Measurements from ENCODE around the gene GTPBP6.

GTPBP6 gene, protein sequence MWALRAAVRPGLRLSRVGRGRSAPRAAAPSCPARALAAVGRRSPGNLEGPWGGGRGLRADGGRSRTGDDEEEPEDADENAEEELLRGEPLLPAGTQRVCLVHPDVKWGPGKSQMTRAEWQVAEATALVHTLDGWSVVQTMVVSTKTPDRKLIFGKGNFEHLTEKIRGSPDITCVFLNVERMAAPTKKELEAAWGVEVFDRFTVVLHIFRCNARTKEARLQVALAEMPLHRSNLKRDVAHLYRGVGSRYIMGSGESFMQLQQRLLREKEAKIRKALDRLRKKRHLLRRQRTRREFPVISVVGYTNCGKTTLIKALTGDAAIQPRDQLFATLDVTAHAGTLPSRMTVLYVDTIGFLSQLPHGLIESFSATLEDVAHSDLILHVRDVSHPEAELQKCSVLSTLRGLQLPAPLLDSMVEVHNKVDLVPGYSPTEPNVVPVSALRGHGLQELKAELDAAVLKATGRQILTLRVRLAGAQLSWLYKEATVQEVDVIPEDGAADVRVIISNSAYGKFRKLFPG

GRCh38 chrX:318739-319578 is at the start of gene GTPBP6:
Gene GTPBP6, minus strand, starts transcription at chrX:318796. Its CDS starts 9 bp downstream, at chrX:318787.
- no peak for DNase-seq

GRCh38 chrX:367866-368265 is 49.3 kb upstream of the GTPBP6 start:
- no peak for DNase-seq

GRCh38 chrX:367349-367748 is 48.8 kb upstream of the GTPBP6 start:
- no peak for DNase-seq

GRCh38 chrX:363621-364375 is 45.2 kb upstream of the GTPBP6 start:
- no peak for DNase-seq

- no peak for DNase-seq
These were observed 44.5 kb upstream of the GTPBP6 start for GRCh38 chrX:362937-363620.

GRCh38 chrX:362351-362750 is 43.8 kb upstream of the GTPBP6 start:
- DNase-seq = no peak

- DNase-seq = no peak
These were observed 42.9 kb upstream of the GTPBP6 start for GRCh38 chrX:361231-362145.

GRCh38 chrX:360496-361150 is 42.0 kb upstream of the GTPBP6 start:
- DNase-seq = no peak

DNA sequence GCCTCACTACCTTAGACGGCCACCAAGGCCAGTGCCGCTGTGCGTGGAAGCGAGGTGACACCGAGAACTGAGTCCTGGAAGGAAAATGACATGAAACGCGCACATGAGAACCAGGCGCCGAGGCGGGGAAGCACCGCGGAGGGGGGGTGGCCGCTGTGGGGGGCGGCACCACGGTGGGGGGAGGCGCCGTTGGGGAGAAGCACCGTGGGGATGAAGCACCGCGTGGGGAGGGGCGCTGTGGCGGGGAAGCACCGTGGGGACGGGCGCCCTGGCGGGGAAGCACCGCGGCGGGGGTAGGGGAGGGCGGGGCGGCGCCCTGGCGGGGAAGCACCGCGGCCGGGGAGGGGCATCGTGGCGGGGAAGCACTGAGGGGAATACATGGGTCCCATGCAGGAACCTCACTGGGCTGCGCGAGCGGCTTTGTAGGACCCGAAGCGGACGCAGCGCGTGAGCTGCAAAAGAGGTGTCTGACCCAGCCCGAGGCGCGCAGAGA is 40.1 kb upstream of the GTPBP6 start:
- DNase-seq = no peak

DNA sequence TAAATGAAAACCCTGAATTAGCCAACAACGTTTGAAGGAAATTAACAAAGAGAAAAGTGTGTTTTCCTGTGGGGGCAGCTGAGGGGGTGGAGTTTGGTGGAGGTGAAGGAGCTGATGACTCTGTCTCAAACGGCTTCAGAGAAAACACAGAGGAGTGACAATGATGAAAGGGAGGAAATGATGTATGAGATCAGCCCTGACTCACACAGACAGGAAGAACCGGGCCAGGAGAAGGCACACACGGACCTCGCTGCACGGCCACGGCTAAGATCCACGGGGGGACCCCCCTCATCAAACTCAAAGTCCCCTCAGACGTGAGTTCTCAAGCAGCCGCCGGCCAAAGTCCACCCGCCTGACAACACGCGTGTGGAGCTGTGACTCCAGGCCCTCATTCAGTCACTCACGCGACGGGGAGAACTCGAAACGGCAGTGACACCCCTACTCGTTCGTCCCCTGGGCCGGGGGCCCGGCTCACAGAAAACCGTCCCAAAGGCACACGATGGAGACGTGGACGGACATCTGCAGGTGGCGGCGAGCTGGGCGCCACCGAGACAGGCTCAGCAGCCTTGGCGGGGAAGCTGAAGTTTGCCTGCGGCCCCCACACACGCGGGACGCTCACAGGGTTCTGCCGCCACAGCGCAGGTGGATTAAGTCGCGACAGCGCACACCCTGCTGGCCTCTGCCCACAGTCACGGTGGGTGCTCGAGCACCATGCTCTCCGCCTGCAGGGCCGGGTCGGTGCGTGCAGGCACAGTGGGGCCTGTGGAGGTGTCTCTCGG is 39.3 kb upstream of the GTPBP6 start:
- no peak for DNase-seq

- no peak for DNase-seq
These were observed 38.6 kb upstream of the GTPBP6 start for GRCh38 chrX:357035-357692.

GRCh38 chrX:356385-357034 is 37.9 kb upstream of the GTPBP6 start:
- DNase-seq = no peak

DNA sequence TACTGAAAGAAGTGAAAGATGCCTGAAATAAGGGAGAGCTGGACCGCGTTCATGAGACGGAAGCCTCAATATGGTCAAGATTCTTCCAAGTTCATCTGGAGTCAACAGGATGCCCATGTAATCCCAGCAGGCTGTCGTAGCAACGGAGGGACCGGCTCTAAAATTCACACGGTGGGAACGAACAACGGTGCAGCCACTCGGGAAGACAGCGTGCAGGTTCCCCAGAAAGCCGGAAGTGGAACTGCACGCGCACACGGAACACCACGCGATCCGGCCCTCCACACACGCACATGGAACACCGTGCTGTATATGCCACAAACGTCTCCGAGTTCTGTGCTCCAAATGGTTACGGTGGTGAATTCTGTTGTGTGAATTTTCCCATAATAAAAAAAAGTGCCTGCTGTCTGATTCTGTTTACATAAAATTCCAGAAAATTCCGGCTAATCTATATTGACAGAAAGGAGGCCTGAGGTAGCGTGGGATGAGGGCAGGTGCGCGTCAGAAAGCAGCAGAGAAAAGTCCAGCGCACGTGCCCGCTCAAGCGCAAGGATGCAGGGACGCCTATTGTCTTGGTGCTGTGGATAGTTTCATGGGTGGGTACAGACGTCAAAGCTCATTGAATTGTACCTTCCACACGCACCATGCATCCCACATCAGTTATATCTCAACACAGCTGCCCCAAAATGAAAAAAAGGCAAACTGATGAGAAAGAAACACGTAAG is 36.9 kb upstream of the GTPBP6 start:
- DNase-seq = no peak

- DNase-seq = no peak
These were observed 35.3 kb upstream of the GTPBP6 start for GRCh38 chrX:353566-354535.

GRCh38 chrX:352582-353314 is 34.2 kb upstream of the GTPBP6 start:
- no peak for DNase-seq

- DNase-seq = no peak
These were observed 33.6 kb upstream of the GTPBP6 start for GRCh38 chrX:352181-352580.

Data from NCI-H774 (cell line).